Peyer's patch (tissue), 4 donors: ENCODE data around the gene SYNE2. TPM values are rescaled to one million over a fixed set of nuclear protein-coding genes. Genes with fewer than 3 reads are reported as not detected.

ENCODE experiments used
- DNase-seq, 3 donors: peaks; one replicate each; pipeline ENCODE4 v3.0.0-alpha.2; 2017 to 2019
- H3K27ac ChIP-seq, 4 donors: fragments of 200-600 bp; sonication (generic); one replicate each; pipeline ENCODE4 v1.5.1; 2016 to 2019
- H3K27me3 ChIP-seq, 2 donors: fragments of 200-600 bp; sonication (generic); one replicate each; pipeline ENCODE4 v1.5.1; 2019
- H3K36me3 ChIP-seq, 3 donors: fragments of 200-600 bp; sonication (generic); one replicate each; pipeline ENCODE4 v1.5.1; 2016 to 2019
- H3K4me1 ChIP-seq, 4 donors: fragments of 200-600 bp; sonication (generic); one replicate each; pipeline ENCODE4 v1.5.1; 2016 to 2019
- H3K4me3 ChIP-seq, 4 donors: fragments of 200-600 bp; sonication (generic); 1 replicate in 3 of 4; 2 replicates in 1 of 4; pipeline ENCODE4 v1.5.1; 2016 to 2019; ENCODE audit warnings: mild to moderate bottlenecking in 1 of 4
- H3K9me3 ChIP-seq, 4 donors: fragments of 200-600 bp; sonication (generic); one replicate each; pipeline ENCODE4 v1.5.1; 2016 to 2019; ENCODE audit warnings: mild to moderate bottlenecking in 1 of 4
- POLR2A ChIP-seq, 2 donors: fragments of 450-650 bp; IDR thresholded peaks; one replicate each; pipeline ENCODE4 v1.5.1; 2017; ENCODE audit warnings: antibody characterized with exemption in 2 of 2, mild to moderate bottlenecking in 2 of 2, moderate library complexity in 2 of 2
- total RNA-seq, 4 donors: library from RNA; depleted of rRNA; stranded (reverse); fragments of >200 nt; gene quantifications; one replicate each; pipeline ENCODE4 v1.1.0, GENCODE V29; 2016
- TF ChIP-seq, protein P1 (sequence below), 6 experiments: fragments of 450-650 bp in 4 of 6; fragments of 200-600 bp in 2 of 6; sonication (generic) in 1 of 6; IDR thresholded peaks; one replicate each; pipeline ENCODE4 v1.5.1; 2017 to 2019; ENCODE audit warnings: antibody characterized with exemption in 6 of 6, mild to moderate bottlenecking in 3 of 6, moderate library complexity in 1 of 6

The SYNE2 gene
- total RNA-seq, 4 donors from 2014 or later: 106 to 243 (median 153) TPM

DNA sequence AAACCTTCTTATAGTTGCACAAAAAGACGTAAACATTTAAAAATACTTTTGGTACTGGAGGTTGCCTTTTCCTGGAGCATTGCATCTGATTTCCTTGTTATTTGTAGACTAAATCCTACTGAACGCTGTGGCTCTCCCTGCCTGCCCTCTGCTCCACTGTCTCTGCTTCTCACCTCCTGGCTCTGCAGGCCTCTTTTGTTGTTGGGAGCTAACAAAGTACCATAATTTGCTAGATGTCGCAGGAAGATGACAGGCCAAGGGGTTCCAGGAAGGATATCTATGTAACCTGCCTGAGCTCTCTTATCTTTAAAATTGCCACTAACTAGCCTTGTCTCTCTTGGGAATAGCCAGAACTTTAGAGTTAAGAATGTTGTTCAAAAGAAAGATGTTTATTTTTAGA is 21.4 kb downstream of the SYNE2 start:
- H3K9me3 ChIP-seq: no peaks in the 10 kb centered on the region
- no peak overlapping the region for H3K27ac ChIP-seq
- DNase-seq: no peak
- H3K27me3 ChIP-seq: no peaks in the 10 kb centered on the region
- TF ChIP-seq POLR2A (IDR thresholded peaks at IDR 0.05): no peak
- TF ChIP-seq, protein P1, sequence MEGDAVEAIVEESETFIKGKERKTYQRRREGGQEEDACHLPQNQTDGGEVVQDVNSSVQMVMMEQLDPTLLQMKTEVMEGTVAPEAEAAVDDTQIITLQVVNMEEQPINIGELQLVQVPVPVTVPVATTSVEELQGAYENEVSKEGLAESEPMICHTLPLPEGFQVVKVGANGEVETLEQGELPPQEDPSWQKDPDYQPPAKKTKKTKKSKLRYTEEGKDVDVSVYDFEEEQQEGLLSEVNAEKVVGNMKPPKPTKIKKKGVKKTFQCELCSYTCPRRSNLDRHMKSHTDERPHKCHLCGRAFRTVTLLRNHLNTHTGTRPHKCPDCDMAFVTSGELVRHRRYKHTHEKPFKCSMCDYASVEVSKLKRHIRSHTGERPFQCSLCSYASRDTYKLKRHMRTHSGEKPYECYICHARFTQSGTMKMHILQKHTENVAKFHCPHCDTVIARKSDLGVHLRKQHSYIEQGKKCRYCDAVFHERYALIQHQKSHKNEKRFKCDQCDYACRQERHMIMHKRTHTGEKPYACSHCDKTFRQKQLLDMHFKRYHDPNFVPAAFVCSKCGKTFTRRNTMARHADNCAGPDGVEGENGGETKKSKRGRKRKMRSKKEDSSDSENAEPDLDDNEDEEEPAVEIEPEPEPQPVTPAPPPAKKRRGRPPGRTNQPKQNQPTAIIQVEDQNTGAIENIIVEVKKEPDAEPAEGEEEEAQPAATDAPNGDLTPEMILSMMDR (IDR thresholded peaks at IDR 0.05): no peak
- no peak overlapping the region for H3K4me3 ChIP-seq
- peaks cover 0 to 27% (median 0%) of the 10 kb centered on the region in 4 donors for H3K4me1 ChIP-seq
- no peaks in the 10 kb centered on the region for H3K36me3 ChIP-seq

DNA sequence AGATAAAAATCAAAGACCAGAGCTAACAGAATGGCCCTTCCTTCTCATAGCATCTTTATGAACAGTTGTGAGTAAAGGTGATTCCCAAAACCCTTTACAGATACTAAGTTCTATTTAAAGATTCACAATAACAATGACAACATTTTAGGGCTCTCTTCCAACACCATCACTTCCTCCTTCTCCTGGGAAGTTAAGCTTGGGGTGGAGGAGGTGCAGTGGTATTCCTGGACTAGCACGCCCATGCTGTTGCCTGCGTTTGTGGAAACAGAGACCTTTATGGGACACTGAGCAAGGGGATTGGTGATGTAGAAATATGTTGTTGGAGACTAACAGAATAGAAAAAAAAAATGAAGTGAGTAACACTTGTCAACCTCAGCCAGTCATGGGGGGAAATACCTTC is 22.5 kb downstream of the SYNE2 start:
- Histone ChIP-seq H3K27ac (peak overlapping the region in 1 of 4 donors; percentile 14), H3K9me3 (no peaks in the 10 kb centered on the region), H3K4me3 (no peak overlapping the region), H3K27me3 (no peaks in the 10 kb centered on the region), H3K4me1 (peaks cover 0 to 19% (median 0%) of the 10 kb centered on the region in 4 donors), H3K36me3 (no peaks in the 10 kb centered on the region)
- TF ChIP-seq POLR2A (IDR thresholded peaks at IDR 0.05): no peak
- TF ChIP-seq, protein P1 (IDR thresholded peaks at IDR 0.05): no peak
- no peak for DNase-seq

DNA sequence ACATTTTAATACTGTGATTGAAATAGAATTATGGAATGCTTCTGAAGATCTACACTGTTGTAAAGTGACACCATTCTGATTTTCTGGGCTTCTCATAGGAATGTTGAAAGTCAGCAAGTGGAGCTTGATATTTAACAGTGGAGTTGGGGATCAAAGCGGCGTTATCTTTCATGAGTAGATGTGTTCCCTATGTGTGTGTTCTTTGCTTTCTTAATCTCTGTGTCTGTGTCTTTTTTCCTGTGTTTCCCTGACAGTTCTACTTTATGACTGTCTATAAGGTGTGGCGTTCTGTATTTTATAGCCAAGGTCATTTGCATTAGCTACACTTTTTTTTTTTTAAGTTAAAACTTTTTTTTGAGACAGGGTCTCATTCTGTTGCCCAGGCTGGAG is 24.7 kb downstream of the SYNE2 start:
- H3K4me1 ChIP-seq: peaks cover 0 to 19% (median 0%) of the 10 kb centered on the region in 4 donors
- no peak for TF ChIP-seq POLR2A (IDR thresholded peaks at IDR 0.05)
- TF ChIP-seq, protein P1 (IDR thresholded peaks at IDR 0.05): no peak
- no peak for DNase-seq

DNA sequence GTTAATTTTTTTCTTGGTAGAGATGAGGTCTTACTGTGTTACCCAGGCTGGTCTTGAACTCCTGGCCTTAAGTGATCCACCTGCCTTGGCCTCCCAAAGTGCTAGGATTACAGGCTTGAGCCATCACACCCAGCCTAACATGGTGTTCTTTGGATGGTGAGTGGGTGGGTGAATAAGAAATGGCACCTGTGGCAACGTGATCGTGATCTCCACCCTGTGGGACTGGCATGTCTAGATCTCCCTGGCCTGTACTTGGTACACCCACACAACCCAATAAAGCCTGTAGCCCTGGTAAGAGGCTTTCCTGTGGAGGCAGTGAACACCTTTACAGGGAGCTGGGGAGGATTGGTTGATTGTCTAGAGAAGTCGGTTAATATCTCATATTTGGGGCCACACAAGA is 25.2 kb downstream of the SYNE2 start:
- peak overlapping the region in 2 of 4 donors; percentile 17 to 56 for H3K27ac ChIP-seq

More for the DNA sequence above, 24.7 kb downstream of the SYNE2 start:
- Histone ChIP-seq H3K27me3 (no peaks in the 10 kb centered on the region), H3K27ac (peak overlapping the region in 2 of 4 donors; percentile 37 to 56), H3K4me3 (no peak overlapping the region), H3K9me3 (no peaks in the 10 kb centered on the region), H3K36me3 (no peaks in the 10 kb centered on the region)

DNA sequence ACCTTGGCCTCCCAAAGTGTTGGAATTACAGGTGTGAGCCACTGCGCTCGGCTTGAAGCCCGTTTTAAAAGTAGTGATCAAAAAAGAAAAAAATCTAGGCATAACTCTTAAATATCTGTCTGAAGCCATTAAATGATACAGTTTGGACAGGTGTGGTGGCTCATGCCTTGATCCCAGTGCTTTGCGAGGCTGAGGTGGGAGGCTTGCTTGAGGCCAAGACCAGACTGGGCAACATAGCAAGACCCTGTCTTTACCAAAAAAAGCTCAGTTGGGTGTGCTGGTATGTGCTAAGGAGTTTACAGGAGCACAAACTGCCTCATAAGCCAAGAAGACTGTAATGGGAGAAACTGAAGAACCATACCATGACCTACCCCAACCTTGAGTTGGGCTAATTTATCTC is 26.0 kb downstream of the SYNE2 start:
- H3K36me3 ChIP-seq: no peaks in the 10 kb centered on the region
- no peaks in the 10 kb centered on the region for H3K9me3 ChIP-seq
- no peaks in the 10 kb centered on the region for H3K27me3 ChIP-seq
- H3K4me1 ChIP-seq: peaks cover 0 to 19% (median 0%) of the 10 kb centered on the region in 4 donors
- DNase-seq: no peak
- TF ChIP-seq POLR2A (IDR thresholded peaks at IDR 0.05): no peak
- TF ChIP-seq, protein P1 (IDR thresholded peaks at IDR 0.05): no peak
- H3K27ac ChIP-seq: no peak overlapping the region
- H3K4me3 ChIP-seq: no peak overlapping the region

More for the DNA sequence above, 25.2 kb downstream of the SYNE2 start:
- TF ChIP-seq POLR2A (IDR thresholded peaks at IDR 0.05): no peak
- TF ChIP-seq, protein P1 (IDR thresholded peaks at IDR 0.05): no peak
- peaks cover 0 to 19% (median 0%) of the 10 kb centered on the region in 4 donors for H3K4me1 ChIP-seq
- no peak overlapping the region for H3K4me3 ChIP-seq
- no peak for DNase-seq
- H3K27me3 ChIP-seq: no peaks in the 10 kb centered on the region
- no peaks in the 10 kb centered on the region for H3K9me3 ChIP-seq
- no peaks in the 10 kb centered on the region for H3K36me3 ChIP-seq

DNA sequence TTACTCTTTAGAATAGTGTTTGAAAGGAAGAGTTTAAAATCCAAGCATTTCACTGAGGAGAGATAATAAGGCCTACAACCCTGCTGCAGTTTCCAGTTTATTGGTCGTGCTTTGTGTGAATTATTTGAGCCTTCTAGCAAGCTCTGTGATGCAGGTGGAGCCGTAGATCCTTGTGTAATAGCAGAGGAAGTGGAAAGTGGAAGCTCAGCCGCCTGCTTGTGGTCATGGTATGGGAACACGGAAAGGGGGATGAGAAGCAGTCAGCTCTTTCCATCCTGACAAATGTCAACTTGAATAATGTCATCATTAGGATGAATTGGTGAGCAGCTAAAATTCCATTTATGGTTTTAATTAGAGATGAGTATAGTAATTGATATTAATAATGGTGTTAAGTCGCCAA is 29.1 kb downstream of the SYNE2 start:
- no peaks in the 10 kb centered on the region for H3K36me3 ChIP-seq
- H3K27me3 ChIP-seq: no peaks in the 10 kb centered on the region
- H3K4me3 ChIP-seq: no peak overlapping the region
- no peak overlapping the region for H3K27ac ChIP-seq
- no peak for DNase-seq
- no peak for TF ChIP-seq POLR2A (IDR thresholded peaks at IDR 0.05)
- TF ChIP-seq, protein P1 (IDR thresholded peaks at IDR 0.05): no peak
- H3K4me1 ChIP-seq: peaks cover 0 to 7% (median 0%) of the 10 kb centered on the region in 4 donors
- no peaks in the 10 kb centered on the region for H3K9me3 ChIP-seq
